Esophagus (tissue), 2 donors: ENCODE data around the gene PRR20E. TPM values are rescaled to one million over a fixed set of nuclear protein-coding genes. Genes with fewer than 3 reads are reported as not detected.
"Not testable (repeated sequence)": the region's sequence is repeated elsewhere in the genome, so short reads cannot be mapped to it uniquely, and the experiment has no call there.

Experiments
- H3K27ac ChIP-seq, 2 donors: one replicate each; pipeline ENCODE4 v1.5.1; 2013; ENCODE audit warnings: low read depth in 2 of 2, mild to moderate bottlenecking in 2 of 2, inconsistent platforms in 1 of 2, low read length in 1 of 2, moderate library complexity in 1 of 2
- H3K27me3 ChIP-seq, 2 donors: one replicate each; pipeline ENCODE4 v1.6.1; 2013; ENCODE audit warnings: low read length in 2 of 2, control low read depth in 1 of 2, mild to moderate bottlenecking in 1 of 2; ENCODE audit not compliant: insufficient read depth in 2 of 2, control insufficient read depth in 1 of 2
- H3K36me3 ChIP-seq, 2 donors: one replicate each; pipeline ENCODE4 v1.6.1; 2013; ENCODE audit warnings: low read length in 1 of 2; ENCODE audit not compliant: control insufficient read depth in 2 of 2, insufficient read depth in 2 of 2
- H3K4me1 ChIP-seq, 2 donors: one replicate each; pipeline ENCODE4 v1.6.1; 2013; ENCODE audit warnings: low read length in 1 of 2; ENCODE audit not compliant: control insufficient read depth in 2 of 2, insufficient read depth in 2 of 2
- H3K4me3 ChIP-seq, 2 donors: one replicate each; pipeline ENCODE4 v1.5.1; 2013; ENCODE audit warnings: low read length in 2 of 2, mild to moderate bottlenecking in 2 of 2, low read depth in 1 of 2, moderate library complexity in 1 of 2
- H3K9me3 ChIP-seq, 2 donors: one replicate each; pipeline ENCODE4 v1.6.1; 2013; ENCODE audit warnings: mild to moderate bottlenecking in 2 of 2, low read depth in 1 of 2, low read length in 1 of 2, moderate library complexity in 1 of 2; ENCODE audit not compliant: control insufficient read depth in 2 of 2, insufficient read depth in 1 of 2
- WGBS, 2 donors: extraction: QIAGEN DNeasy Blood & Tissue Kit; methylation state at CpG; one replicate each; pipeline ENCODE4 v1.1.7; 2013; 5-methylcytosine and 5-hydroxymethylcytosine counted together
- polyA plus RNA-seq, 2 donors: library from polyadenylated mRNA; stranded (reverse); fragments of 200-250 nt; gene quantifications; one replicate each; pipeline ENCODE4 v1.2.3, GENCODE V29; 2013
- donor health status: healthy with polysubstance abuse.
- donor health status: Bipolar disorder and iron deficiency.

PRR20E gene
- polyA plus RNA-seq: not detected

DNA sequence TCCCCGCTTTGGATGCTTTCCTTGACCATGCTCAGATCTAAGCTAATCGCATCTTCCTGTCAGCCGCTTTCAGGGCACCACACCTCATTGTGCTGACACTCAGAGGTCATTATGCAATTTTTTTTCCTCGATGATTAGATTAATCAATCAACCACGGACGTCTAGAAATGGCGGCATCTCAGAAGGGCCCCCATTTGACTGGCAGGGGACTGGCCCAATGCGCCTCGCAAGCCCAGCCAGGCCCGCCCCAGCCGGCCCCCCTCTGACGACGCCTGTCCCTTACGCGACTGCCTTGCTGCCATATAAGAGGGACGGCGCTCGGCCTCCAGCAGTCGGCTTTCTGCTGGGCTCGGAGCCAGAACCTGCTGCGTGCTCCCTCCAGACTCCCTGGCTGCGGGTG is at the start of gene PRR20E:
Gene PRR20E (plus strand): TSS at position 301 of the 400 bp plus-strand sequence. CDS start 387 bp downstream, outside the sequence.
- not testable (repeated sequence) for H3K36me3 ChIP-seq, H3K9me3 ChIP-seq, H3K27me3 ChIP-seq, H3K4me3 ChIP-seq, H3K27ac ChIP-seq, H3K4me1 ChIP-seq
- WGBS, 2 donors: no CpG with 5 or more reads among the region's 22 CpGs

- 25 to 36% methylated on average over 1 of the region's 1 CpG for WGBS, 2 donors
- H3K27ac ChIP-seq: no peak overlapping the region
- peaks cover 0 to 2% of the 10 kb centered on the region in 2 donors for H3K9me3 ChIP-seq
- H3K27me3 ChIP-seq: no peaks in the 10 kb centered on the region
- no peaks in the 10 kb centered on the region for H3K4me1 ChIP-seq
- H3K36me3 ChIP-seq: no peaks in the 10 kb centered on the region
- H3K4me3 ChIP-seq: no peak overlapping the region
Observed at GRCh38 chr13:57123681-57124080, 43.3 kb upstream of the PRR20E start.

- Histone ChIP-seq H3K27me3 (no peaks in the 10 kb centered on the region), H3K36me3 (no peaks in the 10 kb centered on the region), H3K27ac (no peak overlapping the region), H3K9me3 (no peaks in the 10 kb centered on the region), H3K4me1 (no peaks in the 10 kb centered on the region), H3K4me3 (no peak overlapping the region)
- 83% methylated on average over 6 of the region's 6 CpGs for WGBS, 2 donors
Observed at GRCh38 chr13:57128909-57129308, 38.1 kb upstream of the PRR20E start.

GRCh38 chr13:57136093-57136492 is 30.9 kb upstream of the PRR20E start:
- no peaks in the 10 kb centered on the region for H3K9me3 ChIP-seq
- H3K4me3 ChIP-seq: no peak overlapping the region
- no peaks in the 10 kb centered on the region for H3K27me3 ChIP-seq
- H3K27ac ChIP-seq: no peak overlapping the region
- 50 to 57% methylated on average over 2 of the region's 2 CpGs for WGBS, 2 donors
- no peaks in the 10 kb centered on the region for H3K36me3 ChIP-seq
- no peaks in the 10 kb centered on the region for H3K4me1 ChIP-seq

DNA sequence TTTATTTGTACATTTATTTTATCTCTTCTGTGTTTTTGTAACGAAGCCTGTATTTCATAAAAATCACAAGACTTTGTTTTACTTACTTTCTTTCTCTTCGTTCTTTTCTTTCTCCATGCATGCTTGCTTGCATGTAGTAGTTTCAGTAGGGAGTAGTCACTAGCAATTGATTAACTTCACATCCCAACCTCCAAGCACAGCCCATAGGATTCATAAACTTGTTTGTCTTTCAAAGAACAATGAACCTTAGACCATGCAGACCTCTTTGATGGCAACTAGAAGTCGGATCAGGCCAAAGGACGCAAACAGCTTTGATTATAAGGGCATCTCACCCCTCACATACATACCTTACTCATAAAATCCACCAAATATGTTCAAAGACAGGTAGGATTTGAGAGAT is 29.4 kb upstream of the PRR20E start:
- Histone ChIP-seq H3K9me3 (no peaks in the 10 kb centered on the region), H3K27ac (no peak overlapping the region)
- WGBS, 2 donors: 54 to 68% methylated on average over 4 of the region's 4 CpGs

GRCh38 chr13:57138988-57139387 is 28.0 kb upstream of the PRR20E start:
- Histone ChIP-seq H3K4me1 (no peaks in the 10 kb centered on the region), H3K4me3 (no peak overlapping the region), H3K27ac (no peak overlapping the region), H3K27me3 (no peaks in the 10 kb centered on the region), H3K36me3 (no peaks in the 10 kb centered on the region), H3K9me3 (no peaks in the 10 kb centered on the region)
- 92 to 93% methylated on average over 5 of the region's 5 CpGs for WGBS, 2 donors

More for the DNA sequence above, 29.4 kb upstream of the PRR20E start:
- H3K4me1 ChIP-seq: no peaks in the 10 kb centered on the region
- no peaks in the 10 kb centered on the region for H3K36me3 ChIP-seq
- H3K4me3 ChIP-seq: no peak overlapping the region
- no peaks in the 10 kb centered on the region for H3K27me3 ChIP-seq

GRCh38 chr13:57139781-57140180 is 27.2 kb upstream of the PRR20E start:
- not testable (repeated sequence) for H3K9me3 ChIP-seq, H3K4me1 ChIP-seq, H3K4me3 ChIP-seq, H3K36me3 ChIP-seq, H3K27ac ChIP-seq, H3K27me3 ChIP-seq
- 95 to 98% methylated on average over 7 of the region's 18 CpGs for WGBS, 2 donors

DNA sequence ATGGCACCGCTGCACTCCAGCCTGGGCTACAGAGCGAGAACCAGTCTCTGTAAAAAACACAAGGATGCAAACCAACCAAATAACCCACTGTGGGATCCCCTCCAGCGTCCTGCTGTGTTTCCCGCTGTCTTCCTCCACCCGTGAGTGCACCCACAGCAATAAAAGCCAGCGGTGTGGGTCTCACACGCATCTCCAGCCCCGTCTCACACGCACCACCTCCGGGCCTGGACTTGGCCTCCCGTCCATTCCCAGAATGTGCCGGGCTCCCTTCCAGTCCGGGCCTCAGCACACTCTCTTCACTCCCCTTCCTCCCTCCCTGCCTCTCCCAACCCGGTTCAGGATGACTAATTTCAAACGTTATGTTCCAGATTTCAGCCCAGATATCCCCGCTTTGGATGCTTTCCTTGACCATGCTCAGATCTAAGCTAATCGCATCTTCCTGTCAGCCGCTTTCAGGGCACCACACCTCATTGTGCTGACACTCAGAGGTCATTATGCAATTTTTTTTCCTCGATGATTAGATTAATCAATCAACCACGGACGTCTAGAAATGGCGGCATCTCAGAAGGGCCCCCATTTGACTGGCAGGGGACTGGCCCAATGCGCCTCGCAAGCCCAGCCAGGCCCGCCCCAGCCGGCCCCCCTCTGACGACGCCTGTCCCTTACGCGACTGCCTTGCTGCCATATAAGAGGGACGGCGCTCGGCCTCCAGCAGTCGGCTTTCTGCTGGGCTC is 26.6 kb upstream of the PRR20E start, which contains the start of gene PRR20A:
Gene PRR20A (plus strand): TSS at position 684 of the 734 bp plus-strand sequence. CDS start 387 bp downstream, outside the sequence.
- not testable (repeated sequence) for H3K4me1 ChIP-seq, H3K36me3 ChIP-seq, H3K4me3 ChIP-seq, H3K27me3 ChIP-seq, H3K27ac ChIP-seq, H3K9me3 ChIP-seq
- whole genome bisulfite sequencing, 2 donors: 92 to 93% methylated on average over 7 to 10 of the region's 34 CpGs

- not testable (repeated sequence) for H3K4me1 ChIP-seq, H3K4me3 ChIP-seq, H3K36me3 ChIP-seq, H3K27me3 ChIP-seq, H3K9me3 ChIP-seq, H3K27ac ChIP-seq
- no CpG with 5 or more reads among the region's 22 CpGs for WGBS, 2 donors
Observed at GRCh38 chr13:57147188-57147587, 19.8 kb upstream of the PRR20E start, which contains the start of gene PRR20B. PRR20B (plus strand) TSS chr13:57147488; CDS start chr13:57147875, 387 bp downstream.

GRCh38 chr13:57148106-57148505 is 18.9 kb upstream of the PRR20E start:
- not testable (repeated sequence) for H3K36me3 ChIP-seq
- WGBS, 2 donors: 92 to 95% methylated on average over 6 of the region's 14 CpGs

More at GRCh38 chr13:57148106-57148505, 18.9 kb upstream of the PRR20E start:
- H3K9me3 ChIP-seq, H3K27ac ChIP-seq, H3K27me3 ChIP-seq, H3K4me3 ChIP-seq, H3K4me1 ChIP-seq: not testable (repeated sequence)
